Measurements from ENCODE around the gene DUSP6. TPM values are rescaled to one million over a fixed set of nuclear protein-coding genes. Genes with fewer than 3 reads are reported as not detected.
A peak's percentile ranks its signal among the peaks of the same experiment; 100 is the strongest.

The DUSP6 gene, protein sequence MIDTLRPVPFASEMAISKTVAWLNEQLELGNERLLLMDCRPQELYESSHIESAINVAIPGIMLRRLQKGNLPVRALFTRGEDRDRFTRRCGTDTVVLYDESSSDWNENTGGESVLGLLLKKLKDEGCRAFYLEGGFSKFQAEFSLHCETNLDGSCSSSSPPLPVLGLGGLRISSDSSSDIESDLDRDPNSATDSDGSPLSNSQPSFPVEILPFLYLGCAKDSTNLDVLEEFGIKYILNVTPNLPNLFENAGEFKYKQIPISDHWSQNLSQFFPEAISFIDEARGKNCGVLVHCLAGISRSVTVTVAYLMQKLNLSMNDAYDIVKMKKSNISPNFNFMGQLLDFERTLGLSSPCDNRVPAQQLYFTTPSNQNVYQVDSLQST
- total RNA-seq (10 to 100 TPM; 94.6 to 96.8 TPM), polyA plus RNA-seq (10 to 100 TPM; 19.8 to 33.4 TPM)
- long read RNA-seq, donor 1, full-length matches to known transcripts: 255 of 268 reads
- long read RNA-seq, donor 1, partial matches to known transcripts: 0 of 268 reads
- long read RNA-seq, donor 1, other reads (novel, unspliced or antisense): 13 of 268 reads
- long read RNA-seq, donor 2, full-length matches to known transcripts: 36 of 42 reads
- long read RNA-seq, donor 2, partial matches to known transcripts: 0 of 42 reads
- long read RNA-seq, donor 2, other reads (novel, unspliced or antisense): 6 of 42 reads

DNA sequence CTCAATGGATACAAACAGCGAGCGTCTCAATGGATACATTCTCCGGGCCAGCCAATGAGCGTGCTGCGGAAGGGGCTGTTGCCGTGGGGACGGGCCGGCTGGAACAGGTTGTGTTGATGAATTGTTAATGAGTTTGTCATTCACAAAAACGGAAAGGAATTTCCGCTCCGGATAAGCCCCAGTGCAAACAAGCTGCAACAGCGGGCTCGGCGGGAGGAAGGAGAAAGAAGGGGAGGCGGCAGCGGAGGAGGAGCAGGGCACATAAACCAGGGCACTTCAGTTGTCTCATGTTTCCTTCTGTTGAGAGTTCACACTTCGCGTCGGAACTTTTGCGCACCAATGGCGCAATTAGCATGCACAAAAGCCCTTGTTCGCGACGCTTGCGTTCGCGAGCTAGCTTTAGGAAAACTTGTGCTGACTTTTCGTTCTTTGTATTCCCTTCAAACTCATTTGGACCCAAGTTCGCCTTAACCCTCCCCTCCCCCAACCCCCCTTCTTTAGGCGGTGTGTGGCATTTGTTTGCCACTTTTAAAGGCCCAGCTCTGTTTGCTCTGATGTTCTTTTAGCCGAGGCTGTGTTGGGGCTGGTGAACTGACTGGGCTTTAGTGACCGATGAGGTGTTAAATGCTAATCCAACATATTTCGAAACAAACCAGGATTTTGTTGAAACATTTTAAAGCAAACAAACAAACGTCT, at the start of gene DUSP6:
TSS of gene DUSP6 (minus strand) at position 10 of the 696 bp plus-strand sequence. CDS start 462 bp downstream, outside the sequence.
- intact Hi-C loops (cut with DNase I): loop anchor here (2.0 to 10.0 kb wide), 7 partner anchors 45 to 352 kb away; partner anchors contain the start of genes ATP2B1 (in 1 of the 2) and POC1B (in 1 of the 2)
- no peaks in the 10 kb centered on the region for H3K36me3 ChIP-seq (ENCODE audit: control insufficient read depth in 1 of 2, insufficient read depth in 2 of 2, low read length in 1 of 2)

DNA sequence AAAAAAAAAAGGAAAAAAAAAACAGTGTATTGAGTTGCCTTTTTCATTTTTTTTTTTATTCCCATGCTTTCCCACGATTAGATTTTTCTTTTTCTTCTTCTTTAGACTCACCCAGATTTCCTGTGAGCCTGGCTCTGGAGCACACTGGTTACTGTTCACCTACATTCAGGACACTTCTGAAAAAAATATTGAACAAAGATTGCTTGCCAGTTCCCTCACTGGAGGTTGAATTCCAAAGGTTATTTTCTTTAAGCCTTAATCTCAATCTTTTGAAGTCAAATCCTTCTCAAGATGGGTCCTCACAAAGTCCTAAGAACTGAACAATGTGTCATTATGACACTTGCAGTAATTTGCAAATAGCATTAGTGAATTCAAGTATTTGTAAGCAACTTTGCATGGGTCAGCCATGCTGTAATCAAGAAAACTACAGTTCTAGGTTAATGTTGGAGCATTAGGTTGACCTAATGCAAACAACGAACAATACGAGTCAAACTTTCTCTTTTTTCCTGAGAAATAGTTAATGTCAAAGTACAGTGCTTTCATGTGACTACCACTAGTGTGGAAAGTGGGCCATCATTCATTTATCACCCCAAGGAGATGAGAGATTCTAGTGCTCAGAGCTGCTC, 49.2 kb upstream of the DUSP6 start:
- Histone ChIP-seq H3K4me3 (ENCODE audit: low read length in 2 of 2) (no peak overlapping the region), H3K36me3 (ENCODE audit: control insufficient read depth in 1 of 2, insufficient read depth in 2 of 2, low read length in 1 of 2) (no peaks in the 10 kb centered on the region), H3K27ac (ENCODE audit: low read depth in 1 of 2, low read length in 2 of 2) (no peak overlapping the region), H3K27me3 (ENCODE audit: control insufficient read depth in 1 of 2, insufficient read depth in 2 of 2, low read length in 1 of 2) (no peaks in the 10 kb centered on the region), H3K9me3 (ENCODE audit: control insufficient read depth, low read length) (no peaks in the 10 kb centered on the region), H3K4me1 (ENCODE audit: control insufficient read depth in 1 of 2, insufficient read depth in 2 of 2, low read length in 2 of 2) (no peaks in the 10 kb centered on the region)
- 72 to 78% methylated on average over 3 of the region's 3 CpGs for WGBS, 2 donors
- DNase-seq: no peak
- ATAC-seq (ENCODE audit: low FRiP score): no peak
- intact Hi-C loops (cut with DNase I): no loop called here

More for the DNA sequence above, at the start of gene DUSP6:
- H3K4me1 ChIP-seq (ENCODE audit: control insufficient read depth in 1 of 2, insufficient read depth in 2 of 2, low read length in 2 of 2): peaks cover 0 to 6% of the 10 kb centered on the region in 2 donors
- ATAC-seq (ENCODE audit: low FRiP score): peak; percentile 89
- no peaks in the 10 kb centered on the region for H3K27me3 ChIP-seq (ENCODE audit: control insufficient read depth in 1 of 2, insufficient read depth in 2 of 2, low read length in 1 of 2)
- peak within 1 kb of the TSS; percentile 58 to 99 for H3K4me3 ChIP-seq (ENCODE audit: low read length in 2 of 2)
- DNase-seq: peak; percentile 97 to 98
- 0% methylated on average over 34 of the region's 34 CpGs for WGBS, 2 donors
- H3K27ac ChIP-seq (ENCODE audit: low read depth in 1 of 2, low read length in 2 of 2): peak within 1 kb of the TSS; percentile 70 to 91
- no peaks in the 10 kb centered on the region for H3K9me3 ChIP-seq (ENCODE audit: control insufficient read depth, low read length)

DNA sequence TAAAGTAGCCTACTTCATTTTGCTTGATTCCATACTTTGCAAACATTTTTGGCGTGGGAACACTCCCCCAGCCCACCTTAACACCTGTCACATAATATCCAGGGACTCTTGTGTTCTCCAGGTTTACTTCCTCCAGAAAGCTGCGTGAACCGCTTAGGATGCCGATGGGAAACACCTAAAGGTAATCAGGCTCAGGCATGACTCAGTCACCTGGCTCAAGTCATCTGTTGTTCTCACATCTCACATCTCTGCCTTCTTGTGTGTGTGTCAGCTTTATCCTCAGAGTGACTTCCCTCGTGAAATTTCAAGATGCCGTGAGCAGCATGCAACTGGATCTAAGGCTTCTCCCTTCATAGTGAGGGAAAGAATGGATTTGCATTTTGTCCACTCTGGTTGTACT, 48.1 kb upstream of the DUSP6 start:
- Histone ChIP-seq H3K27me3 (ENCODE audit: control insufficient read depth in 1 of 2, insufficient read depth in 2 of 2, low read length in 1 of 2) (no peaks in the 10 kb centered on the region), H3K4me1 (ENCODE audit: control insufficient read depth in 1 of 2, insufficient read depth in 2 of 2, low read length in 2 of 2) (no peaks in the 10 kb centered on the region), H3K9me3 (ENCODE audit: control insufficient read depth, low read length) (no peaks in the 10 kb centered on the region), H3K4me3 (ENCODE audit: low read length in 2 of 2) (no peak overlapping the region), H3K27ac (ENCODE audit: low read depth in 1 of 2, low read length in 2 of 2) (no peak overlapping the region), H3K36me3 (ENCODE audit: control insufficient read depth in 1 of 2, insufficient read depth in 2 of 2, low read length in 1 of 2) (no peaks in the 10 kb centered on the region)
- 97 to 99% methylated on average over 6 of the region's 6 CpGs for WGBS, 2 donors
- no peak for DNase-seq
- intact Hi-C loops (cut with DNase I): no loop called here
- ATAC-seq (ENCODE audit: low FRiP score): no peak

DNA sequence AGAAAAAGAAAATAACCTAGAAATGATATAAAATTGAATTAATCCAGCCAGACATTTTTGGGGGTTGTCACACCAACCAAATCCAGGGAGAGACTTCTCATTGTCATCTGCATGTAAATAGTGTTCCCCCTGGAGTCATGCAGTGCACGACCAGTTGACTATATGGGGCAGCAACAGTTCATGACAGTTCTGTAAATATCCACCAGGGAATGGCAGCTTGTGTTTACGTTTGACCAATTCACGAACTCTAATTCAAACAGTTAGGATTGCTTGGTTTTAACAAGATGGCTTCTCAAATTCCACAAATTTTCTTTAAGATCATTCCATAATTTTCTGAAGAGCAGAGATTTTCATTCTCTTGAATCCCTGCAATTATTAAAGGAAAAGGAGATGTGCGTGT, 43.4 kb upstream of the DUSP6 start:
- Histone ChIP-seq H3K4me1 (ENCODE audit: control insufficient read depth in 1 of 2, insufficient read depth in 2 of 2, low read length in 2 of 2) (peaks cover 0 to 3% of the 10 kb centered on the region in 2 donors), H3K9me3 (ENCODE audit: control insufficient read depth, low read length) (no peaks in the 10 kb centered on the region), H3K36me3 (ENCODE audit: control insufficient read depth in 1 of 2, insufficient read depth in 2 of 2, low read length in 1 of 2) (no peaks in the 10 kb centered on the region), H3K27me3 (ENCODE audit: control insufficient read depth in 1 of 2, insufficient read depth in 2 of 2, low read length in 1 of 2) (no peaks in the 10 kb centered on the region), H3K27ac (ENCODE audit: low read depth in 1 of 2, low read length in 2 of 2) (no peak overlapping the region), H3K4me3 (ENCODE audit: low read length in 2 of 2) (no peak overlapping the region)
- WGBS, 2 donors: 89 to 90% methylated on average over 4 of the region's 4 CpGs
- intact Hi-C loops (cut with DNase I): no loop called here
- no peak for DNase-seq
- no peak for ATAC-seq (ENCODE audit: low FRiP score)

DNA sequence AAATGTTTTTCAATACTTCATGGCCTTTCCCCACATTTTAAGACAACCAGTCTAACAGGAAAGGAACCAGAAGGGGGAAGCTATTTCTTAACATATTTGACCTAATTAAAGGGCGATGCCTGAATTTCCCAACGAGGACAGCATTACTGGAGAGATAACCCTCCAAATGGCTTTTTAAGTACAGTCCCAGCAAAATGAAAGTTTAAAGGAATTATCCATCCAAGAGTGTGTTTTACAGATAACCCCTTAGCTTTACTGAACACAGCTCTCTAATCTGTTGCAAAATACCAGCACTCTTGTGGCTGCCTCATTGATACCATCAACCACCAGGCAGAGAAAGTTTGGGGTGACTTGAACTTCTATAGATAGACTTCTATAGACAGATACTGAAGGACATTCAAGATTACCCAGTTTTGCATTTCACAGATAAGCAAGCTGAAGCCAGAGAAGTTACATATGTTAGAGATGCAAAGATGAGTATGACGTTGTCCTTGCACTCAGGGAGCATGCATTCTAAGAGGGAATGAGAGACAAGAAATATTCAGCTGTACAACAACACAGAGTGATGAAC, 41.3 kb upstream of the DUSP6 start:
- 77 to 78% methylated on average over 3 of the region's 3 CpGs for WGBS, 2 donors
- H3K9me3 ChIP-seq (ENCODE audit: control insufficient read depth, low read length): no peaks in the 10 kb centered on the region
- ATAC-seq (ENCODE audit: low FRiP score) (no peak), DNase-seq (no peak)
- peaks cover 0 to 5% of the 10 kb centered on the region in 2 donors for H3K4me1 ChIP-seq (ENCODE audit: control insufficient read depth in 1 of 2, insufficient read depth in 2 of 2, low read length in 2 of 2)
- H3K27me3 ChIP-seq (ENCODE audit: control insufficient read depth in 1 of 2, insufficient read depth in 2 of 2, low read length in 1 of 2): no peaks in the 10 kb centered on the region
- intact Hi-C loops (cut with DNase I): no loop called here
- no peak overlapping the region for H3K4me3 ChIP-seq (ENCODE audit: low read length in 2 of 2)
- no peak overlapping the region for H3K27ac ChIP-seq (ENCODE audit: low read depth in 1 of 2, low read length in 2 of 2)
- no peaks in the 10 kb centered on the region for H3K36me3 ChIP-seq (ENCODE audit: control insufficient read depth in 1 of 2, insufficient read depth in 2 of 2, low read length in 1 of 2)

DNA sequence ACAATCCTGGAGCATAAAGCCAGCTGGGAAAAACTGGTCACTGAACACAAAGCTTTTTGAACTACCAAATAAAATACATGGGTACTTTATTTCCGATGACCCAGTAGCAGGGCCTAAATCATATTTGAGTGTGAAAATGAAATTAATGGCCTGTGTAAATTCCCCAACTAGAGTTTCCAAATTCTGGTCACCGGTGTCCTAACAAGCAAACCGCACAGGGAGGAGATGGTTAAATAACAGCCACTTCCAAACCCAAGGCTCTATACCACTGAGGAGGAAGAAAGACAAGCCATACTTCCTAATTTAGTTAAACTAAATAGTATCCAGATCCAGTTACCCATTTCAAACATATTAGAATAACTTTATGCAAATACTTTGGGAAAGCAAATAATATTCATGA, 40.1 kb upstream of the DUSP6 start:
- Histone ChIP-seq H3K36me3 (ENCODE audit: control insufficient read depth in 1 of 2, insufficient read depth in 2 of 2, low read length in 1 of 2) (no peaks in the 10 kb centered on the region), H3K27me3 (ENCODE audit: control insufficient read depth in 1 of 2, insufficient read depth in 2 of 2, low read length in 1 of 2) (no peaks in the 10 kb centered on the region), H3K9me3 (ENCODE audit: control insufficient read depth, low read length) (no peaks in the 10 kb centered on the region), H3K4me3 (ENCODE audit: low read length in 2 of 2) (no peak overlapping the region), H3K27ac (ENCODE audit: low read depth in 1 of 2, low read length in 2 of 2) (no peak overlapping the region), H3K4me1 (ENCODE audit: control insufficient read depth in 1 of 2, insufficient read depth in 2 of 2, low read length in 2 of 2) (peaks cover 0 to 5% of the 10 kb centered on the region in 2 donors)
- ATAC-seq (ENCODE audit: low FRiP score) (no peak), DNase-seq (no peak)
- intact Hi-C loops (cut with DNase I): no loop called here
- 89 to 97% methylated on average over 3 of the region's 3 CpGs for WGBS, 2 donors

DNA sequence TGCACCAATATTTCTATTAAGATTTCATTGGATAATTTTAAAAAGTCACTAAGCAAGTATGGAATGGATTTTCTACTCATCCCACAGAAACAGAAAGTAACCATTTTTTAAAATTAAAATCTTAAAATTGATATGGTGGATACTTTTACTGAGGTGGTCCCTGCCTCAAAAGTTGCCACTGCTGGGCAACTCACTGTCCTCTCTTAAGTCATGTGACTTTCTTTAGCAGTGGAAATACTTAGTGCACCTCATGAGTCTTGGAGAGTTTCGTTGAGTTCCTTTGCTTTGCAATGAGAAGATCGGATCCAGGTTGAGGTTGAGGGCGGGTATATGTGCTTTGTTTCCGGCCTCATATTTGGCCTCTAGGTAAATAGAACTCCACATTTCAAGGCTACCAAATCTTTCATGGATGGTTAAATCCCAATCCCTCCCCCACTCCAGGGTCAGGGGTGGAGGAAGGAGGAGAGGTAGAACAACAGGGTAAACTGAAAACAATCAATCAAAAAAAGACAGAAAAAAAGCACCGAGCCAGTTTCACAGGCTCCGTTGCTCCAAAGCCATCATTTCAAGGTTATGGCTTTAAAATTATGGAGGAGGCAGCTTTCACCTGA, 39.5 kb upstream of the DUSP6 start:
- DNase-seq: no peak
- peaks cover 0 to 5% of the 10 kb centered on the region in 2 donors for H3K4me1 ChIP-seq (ENCODE audit: control insufficient read depth in 1 of 2, insufficient read depth in 2 of 2, low read length in 2 of 2)
- no peaks in the 10 kb centered on the region for H3K27me3 ChIP-seq (ENCODE audit: control insufficient read depth in 1 of 2, insufficient read depth in 2 of 2, low read length in 1 of 2)
- H3K27ac ChIP-seq (ENCODE audit: low read depth in 1 of 2, low read length in 2 of 2): no peak overlapping the region
- no peaks in the 10 kb centered on the region for H3K9me3 ChIP-seq (ENCODE audit: control insufficient read depth, low read length)
- 84 to 90% methylated on average over 6 of the region's 6 CpGs for WGBS, 2 donors
- H3K36me3 ChIP-seq (ENCODE audit: control insufficient read depth in 1 of 2, insufficient read depth in 2 of 2, low read length in 1 of 2): no peaks in the 10 kb centered on the region
- intact Hi-C loops (cut with DNase I): no loop called here
- ATAC-seq (ENCODE audit: low FRiP score): no peak
- no peak overlapping the region for H3K4me3 ChIP-seq (ENCODE audit: low read length in 2 of 2)
